ENCODE measurements around the gene YIPF1. TPM values are rescaled to one million over a fixed set of nuclear protein-coding genes. Genes with fewer than 3 reads are reported as not detected.
A peak's percentile ranks its signal among the peaks of the same experiment; 100 is the strongest.

YIPF1 gene
- polyA plus RNA-seq, 1 of the 3 experiments (the other 2 are of a cell fraction) = 23.1 TPM

DNA sequence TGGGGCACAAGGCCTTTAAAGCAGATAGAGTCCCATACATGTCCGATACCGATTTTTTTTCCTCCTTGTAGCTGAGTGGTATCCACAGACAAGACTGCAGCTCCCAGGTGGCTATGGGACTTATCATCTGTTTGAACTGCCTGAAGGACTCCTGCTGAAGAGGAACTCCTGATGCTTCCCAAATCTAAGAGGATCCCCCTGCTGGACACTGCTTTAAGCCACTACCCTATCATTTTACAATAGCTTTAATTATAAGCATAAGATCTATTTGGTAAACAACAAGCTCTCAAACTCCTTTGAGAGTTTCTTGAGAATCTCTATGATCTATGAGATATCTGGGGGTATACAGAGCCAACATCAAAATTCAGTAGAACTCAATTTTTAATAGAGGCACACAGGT lies 63.2 kb downstream of the YIPF1 start:
- Histone ChIP-seq H3K27ac (ENCODE audit: low read depth in 2 of 2, low read length in 1 of 2) (no peak overlapping the region), H3K27me3 (ENCODE audit: insufficient read depth) (no peaks in the 10 kb centered on the region), H3K4me2 (no peak overlapping the region), H4K20me1 (ENCODE audit: insufficient read depth) (no peaks in the 10 kb centered on the region), H3K79me2 (ENCODE audit: insufficient read depth) (peaks cover 18% of the 10 kb centered on the region; the same call in 1 of the 2 replicates), H2AFZ (ENCODE audit: low read depth) (no peak overlapping the region), H3K36me3 (replicated peaks in 1 of 2; ENCODE audit: control insufficient read depth in 1 of 2, insufficient read depth in 2 of 2, low read length in 1 of 2) (peaks cover 31 to 33% of the 10 kb centered on the region in 2 experiments), H3K4me1 (ENCODE audit: control insufficient read depth in 1 of 2, insufficient read depth in 2 of 2, low read depth in 1 of 2, low read length in 1 of 2) (no peaks in the 10 kb centered on the region), H3K9me2 (no peaks in the 10 kb centered on the region), H3K9me3 (no peaks in the 10 kb centered on the region), H3F3A (replicated peaks; ENCODE audit: insufficient read depth) (no peaks in the 10 kb centered on the region), H3K4me3 (ENCODE audit: low read depth in 2 of 2, low read length in 1 of 2) (no peak overlapping the region), H3K9ac (no peak overlapping the region)
- DNase-seq = no peak
- 86% methylated on average over 2 of the region's 2 CpGs for WGBS (ENCODE audit: low lambda C conversion rate)
- TF ChIP-seq TCF12 (IDR thresholded peaks at IDR 0.05) (no peak), SMC3 (IDR thresholded peaks at IDR 0.05; ENCODE audit: low read depth, low read length) (0 out of 2 replicates have a peak, but pooled peaks have one; percentile 8), YY1 (IDR thresholded peaks at IDR 0.05; ENCODE audit: low read depth) (no peak)
- TF ChIP-seq, protein P1, sequence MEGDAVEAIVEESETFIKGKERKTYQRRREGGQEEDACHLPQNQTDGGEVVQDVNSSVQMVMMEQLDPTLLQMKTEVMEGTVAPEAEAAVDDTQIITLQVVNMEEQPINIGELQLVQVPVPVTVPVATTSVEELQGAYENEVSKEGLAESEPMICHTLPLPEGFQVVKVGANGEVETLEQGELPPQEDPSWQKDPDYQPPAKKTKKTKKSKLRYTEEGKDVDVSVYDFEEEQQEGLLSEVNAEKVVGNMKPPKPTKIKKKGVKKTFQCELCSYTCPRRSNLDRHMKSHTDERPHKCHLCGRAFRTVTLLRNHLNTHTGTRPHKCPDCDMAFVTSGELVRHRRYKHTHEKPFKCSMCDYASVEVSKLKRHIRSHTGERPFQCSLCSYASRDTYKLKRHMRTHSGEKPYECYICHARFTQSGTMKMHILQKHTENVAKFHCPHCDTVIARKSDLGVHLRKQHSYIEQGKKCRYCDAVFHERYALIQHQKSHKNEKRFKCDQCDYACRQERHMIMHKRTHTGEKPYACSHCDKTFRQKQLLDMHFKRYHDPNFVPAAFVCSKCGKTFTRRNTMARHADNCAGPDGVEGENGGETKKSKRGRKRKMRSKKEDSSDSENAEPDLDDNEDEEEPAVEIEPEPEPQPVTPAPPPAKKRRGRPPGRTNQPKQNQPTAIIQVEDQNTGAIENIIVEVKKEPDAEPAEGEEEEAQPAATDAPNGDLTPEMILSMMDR (IDR thresholded peaks at IDR 0.05) = peak; percentile 44
- ChIA-PET POLR2A (no interaction called here), CTCF (interaction anchor here (1.0 to 2.6 kb wide), 5 partner anchors 11 to 133 kb away, joined by 3 to 13 read pairs (median 3); partner anchors contain the start of gene NDC1)

DNA sequence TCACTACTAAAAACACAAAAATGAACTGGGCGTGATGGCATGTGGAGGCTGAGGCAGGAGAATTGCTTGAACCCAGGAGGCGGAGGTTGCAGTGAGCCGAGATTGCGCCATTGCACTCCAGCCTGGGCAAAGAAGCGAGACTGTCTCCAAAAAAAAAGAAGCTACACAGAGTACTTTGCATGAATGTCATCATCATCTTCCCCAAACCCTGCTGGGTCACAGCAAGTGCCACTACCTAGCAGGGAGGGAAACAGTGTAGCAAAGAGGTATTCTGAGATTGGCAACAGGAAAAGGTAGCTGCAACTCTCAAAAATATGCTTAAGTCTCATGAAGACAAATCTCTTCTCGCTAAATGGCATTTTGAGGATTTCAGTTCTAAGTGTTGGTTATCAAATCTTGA lies 64.3 kb downstream of the YIPF1 start:
- no peaks in the 10 kb centered on the region for H3F3A ChIP-seq (replicated peaks; ENCODE audit: insufficient read depth)
- no peak overlapping the region for H3K9ac ChIP-seq
- no peaks in the 10 kb centered on the region for H3K9me3 ChIP-seq
- peaks cover 27 to 31% of the 10 kb centered on the region in 2 experiments for H3K36me3 ChIP-seq (replicated peaks in 1 of 2; ENCODE audit: control insufficient read depth in 1 of 2, insufficient read depth in 2 of 2, low read length in 1 of 2)
- ChIA-PET POLR2A (no interaction called here), CTCF (no interaction called here)
- no peaks in the 10 kb centered on the region for H3K9me2 ChIP-seq
- no peaks in the 10 kb centered on the region for H4K20me1 ChIP-seq (ENCODE audit: insufficient read depth)
- TF ChIP-seq TEAD4 (IDR thresholded peaks at IDR 0.05; ENCODE audit: borderline replicate concordance, insufficient read depth) (no peak), FOSL2 (IDR thresholded peaks at IDR 0.05; ENCODE audit: borderline replicate concordance, low read depth) (no peak), EP300 (IDR thresholded peaks at IDR 0.05; ENCODE audit: borderline replicate concordance in 1 of 2, low read depth in 1 of 2, low read length in 1 of 2) (no peak)
- H2AFZ ChIP-seq (ENCODE audit: low read depth) = no peak overlapping the region
- no peaks in the 10 kb centered on the region for H3K27me3 ChIP-seq (ENCODE audit: insufficient read depth)
- H3K4me1 ChIP-seq (ENCODE audit: control insufficient read depth in 1 of 2, insufficient read depth in 2 of 2, low read depth in 1 of 2, low read length in 1 of 2) = no peaks in the 10 kb centered on the region
- no peak for DNase-seq
- H3K4me3 ChIP-seq (ENCODE audit: low read depth in 2 of 2, low read length in 1 of 2) = no peak overlapping the region
- no peak overlapping the region for H3K27ac ChIP-seq (ENCODE audit: low read depth in 2 of 2, low read length in 1 of 2)
- H3K4me2 ChIP-seq = no peak overlapping the region
- WGBS (ENCODE audit: low lambda C conversion rate) = 98% methylated on average over 6 of the region's 6 CpGs
- peaks cover 16% of the 10 kb centered on the region; the same call in 1 of the 2 replicates for H3K79me2 ChIP-seq (ENCODE audit: insufficient read depth)

DNA sequence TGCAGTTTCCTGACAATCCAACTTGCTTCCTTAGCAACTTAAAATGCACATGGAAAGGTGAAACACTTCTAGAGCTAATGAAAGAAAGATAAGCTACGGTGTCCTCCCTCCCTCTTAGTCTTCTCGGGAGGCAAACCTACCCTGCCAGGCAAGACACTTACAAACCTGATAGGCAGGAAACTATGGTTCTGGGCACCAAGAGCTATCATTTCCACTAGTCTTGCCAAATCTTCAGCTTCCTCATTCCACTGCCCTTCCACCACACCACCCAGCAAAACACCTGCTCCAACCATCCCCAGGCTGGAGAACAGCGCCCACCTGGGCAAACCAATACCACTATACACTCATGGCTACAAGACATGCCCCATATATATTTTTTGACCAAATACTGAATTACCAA lies 66.7 kb downstream of the YIPF1 start:
- Histone ChIP-seq H3F3A (replicated peaks; ENCODE audit: insufficient read depth) (no peaks in the 10 kb centered on the region), H3K4me2 (no peak overlapping the region), H3K36me3 (replicated peaks in 1 of 2; ENCODE audit: control insufficient read depth in 1 of 2, insufficient read depth in 2 of 2, low read length in 1 of 2) (peaks cover 30 to 33% of the 10 kb centered on the region in 2 experiments), H3K9ac (no peak overlapping the region), H4K20me1 (ENCODE audit: insufficient read depth) (no peaks in the 10 kb centered on the region), H3K9me2 (no peaks in the 10 kb centered on the region), H2AFZ (ENCODE audit: low read depth) (no peak overlapping the region), H3K9me3 (no peaks in the 10 kb centered on the region), H3K4me1 (ENCODE audit: control insufficient read depth in 1 of 2, insufficient read depth in 2 of 2, low read depth in 1 of 2, low read length in 1 of 2) (no peaks in the 10 kb centered on the region), H3K27me3 (ENCODE audit: insufficient read depth) (no peaks in the 10 kb centered on the region), H3K27ac (ENCODE audit: low read depth in 2 of 2, low read length in 1 of 2) (no peak overlapping the region), H3K4me3 (ENCODE audit: low read depth in 2 of 2, low read length in 1 of 2) (no peak overlapping the region), H3K79me2 (ENCODE audit: insufficient read depth) (0 out of 2 replicates have a peak, but pooled peaks cover 12% of the 10 kb centered on the region)
- WGBS (ENCODE audit: low lambda C conversion rate) = 96% methylated on average over 3 of the region's 3 CpGs
- CTCF ChIA-PET = interaction anchor here (1.1 to 2.4 kb wide), 4 partner anchors 15 to 545 kb away, joined by 3 to 6 read pairs (median 5); partner anchors contain the start of gene NDC1
- POLR2A ChIA-PET = no interaction called here
- DNase-seq = no peak
- TF ChIP-seq YY1 (IDR thresholded peaks at IDR 0.05; ENCODE audit: low read depth) = no peak
- TF ChIP-seq, protein P1 (IDR thresholded peaks at IDR 0.05) = no peak
- TF ChIP-seq TCF12 (IDR thresholded peaks at IDR 0.05) = no peak
- no peak for TF ChIP-seq FOSL2 (IDR thresholded peaks at IDR 0.05; ENCODE audit: borderline replicate concordance, low read depth)
- TF ChIP-seq RAD21 (IDR thresholded peaks at IDR 0.05; ENCODE audit: low read length) = no peak
- no peak for TF ChIP-seq JUND (IDR thresholded peaks at IDR 0.05)
- no peak for TF ChIP-seq MEF2A (IDR thresholded peaks at IDR 0.05; ENCODE audit: borderline replicate concordance, low read depth)
- TF ChIP-seq RXRA (IDR thresholded peaks at IDR 0.05; ENCODE audit: borderline replicate concordance, low read depth) = no peak
- TF ChIP-seq GATA2 (CRISPR knock-in tag; IDR thresholded peaks at IDR 0.05) = no peak
- no peak for TF ChIP-seq FOXJ3 (CRISPR knock-in tag; IDR thresholded peaks at IDR 0.05)
- no peak for TF ChIP-seq TAF1 (IDR thresholded peaks at IDR 0.05; ENCODE audit: borderline replicate concordance, low read depth, low read length)
- no peak for TF ChIP-seq ELF1 (IDR thresholded peaks at IDR 0.05)
- TF ChIP-seq, protein P2, sequence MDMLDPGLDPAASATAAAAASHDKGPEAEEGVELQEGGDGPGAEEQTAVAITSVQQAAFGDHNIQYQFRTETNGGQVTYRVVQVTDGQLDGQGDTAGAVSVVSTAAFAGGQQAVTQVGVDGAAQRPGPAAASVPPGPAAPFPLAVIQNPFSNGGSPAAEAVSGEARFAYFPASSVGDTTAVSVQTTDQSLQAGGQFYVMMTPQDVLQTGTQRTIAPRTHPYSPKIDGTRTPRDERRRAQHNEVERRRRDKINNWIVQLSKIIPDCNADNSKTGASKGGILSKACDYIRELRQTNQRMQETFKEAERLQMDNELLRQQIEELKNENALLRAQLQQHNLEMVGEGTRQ (IDR thresholded peaks at IDR 0.05; ENCODE audit: borderline replicate concordance, low read depth, low read length) = no peak
- no peak for TF ChIP-seq FOXM1 (IDR thresholded peaks at IDR 0.05; ENCODE audit: low read depth)
